ENCODE results near the gene AASS. TPM values are rescaled to one million over a fixed set of nuclear protein-coding genes. Genes with fewer than 3 reads are reported as not detected.

The AASS gene
- total RNA-seq, 4 donors from 2014 or later, result 22.9 to 79.6 (median 36.1) TPM

DNA sequence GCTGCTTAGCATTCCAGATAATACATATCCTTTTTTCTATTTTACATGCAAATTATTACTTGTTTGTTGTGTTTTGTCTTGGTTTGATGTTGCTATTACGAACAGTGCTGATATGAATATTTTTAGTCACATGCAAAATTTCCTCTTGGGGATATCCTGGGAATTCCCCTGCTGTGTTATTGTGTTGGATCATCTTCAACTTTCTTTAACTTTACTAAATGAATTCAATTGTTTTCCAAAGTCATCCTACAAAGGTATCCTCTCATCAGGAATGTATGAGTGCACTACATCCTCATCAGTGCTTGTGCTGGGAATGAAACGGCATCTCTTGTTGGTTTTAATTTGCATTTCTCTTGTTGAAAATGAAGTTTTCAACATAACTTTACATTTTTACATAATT lies 87.1 kb downstream of the AASS start:
- H3K9me3 ChIP-seq, result no peaks in the 10 kb centered on the region
- 72 to 76% methylated on average over 2 of the region's 2 CpGs for WGBS, 2 donors
- H3K4me3 ChIP-seq (replicated peaks in 1 of 3), result no peak overlapping the region
- no peaks in the 10 kb centered on the region for H3K27me3 ChIP-seq
- H3K27ac ChIP-seq, result no peak overlapping the region
- no peak for DNase-seq
- H3K36me3 ChIP-seq, result no peaks in the 10 kb centered on the region
- H3K4me1 ChIP-seq, result no peaks in the 10 kb centered on the region
- intact Hi-C loops (cut with DNase I), result no loop called here
- no peak for TF ChIP-seq POLR2A (IDR thresholded peaks at IDR 0.05)
- TF ChIP-seq, protein P1, sequence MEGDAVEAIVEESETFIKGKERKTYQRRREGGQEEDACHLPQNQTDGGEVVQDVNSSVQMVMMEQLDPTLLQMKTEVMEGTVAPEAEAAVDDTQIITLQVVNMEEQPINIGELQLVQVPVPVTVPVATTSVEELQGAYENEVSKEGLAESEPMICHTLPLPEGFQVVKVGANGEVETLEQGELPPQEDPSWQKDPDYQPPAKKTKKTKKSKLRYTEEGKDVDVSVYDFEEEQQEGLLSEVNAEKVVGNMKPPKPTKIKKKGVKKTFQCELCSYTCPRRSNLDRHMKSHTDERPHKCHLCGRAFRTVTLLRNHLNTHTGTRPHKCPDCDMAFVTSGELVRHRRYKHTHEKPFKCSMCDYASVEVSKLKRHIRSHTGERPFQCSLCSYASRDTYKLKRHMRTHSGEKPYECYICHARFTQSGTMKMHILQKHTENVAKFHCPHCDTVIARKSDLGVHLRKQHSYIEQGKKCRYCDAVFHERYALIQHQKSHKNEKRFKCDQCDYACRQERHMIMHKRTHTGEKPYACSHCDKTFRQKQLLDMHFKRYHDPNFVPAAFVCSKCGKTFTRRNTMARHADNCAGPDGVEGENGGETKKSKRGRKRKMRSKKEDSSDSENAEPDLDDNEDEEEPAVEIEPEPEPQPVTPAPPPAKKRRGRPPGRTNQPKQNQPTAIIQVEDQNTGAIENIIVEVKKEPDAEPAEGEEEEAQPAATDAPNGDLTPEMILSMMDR (IDR thresholded peaks at IDR 0.05), result no peak

DNA sequence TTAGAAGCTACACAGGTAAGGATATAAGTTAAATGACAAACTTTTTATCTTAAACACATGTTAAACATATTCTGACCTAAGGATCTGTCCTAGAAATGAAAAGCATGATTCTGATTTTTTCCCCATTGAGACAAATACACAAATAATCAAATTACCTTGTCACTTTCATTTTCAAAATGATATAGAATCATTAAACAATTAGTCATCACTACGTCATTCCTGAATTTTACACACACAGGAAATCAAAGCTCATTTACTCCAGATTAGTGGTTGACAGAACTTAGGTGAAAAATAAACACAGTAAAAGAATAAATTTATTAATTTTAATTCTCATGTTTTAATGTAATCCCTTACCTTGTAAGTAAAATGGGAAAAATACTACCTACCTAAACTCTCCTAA lies 89.0 kb downstream of the AASS start:
- WGBS, 2 donors, result 74 to 83% methylated on average over 1 of the region's 1 CpG
- Histone ChIP-seq H3K9me3 (no peaks in the 10 kb centered on the region), H3K4me1 (no peaks in the 10 kb centered on the region)

DNA sequence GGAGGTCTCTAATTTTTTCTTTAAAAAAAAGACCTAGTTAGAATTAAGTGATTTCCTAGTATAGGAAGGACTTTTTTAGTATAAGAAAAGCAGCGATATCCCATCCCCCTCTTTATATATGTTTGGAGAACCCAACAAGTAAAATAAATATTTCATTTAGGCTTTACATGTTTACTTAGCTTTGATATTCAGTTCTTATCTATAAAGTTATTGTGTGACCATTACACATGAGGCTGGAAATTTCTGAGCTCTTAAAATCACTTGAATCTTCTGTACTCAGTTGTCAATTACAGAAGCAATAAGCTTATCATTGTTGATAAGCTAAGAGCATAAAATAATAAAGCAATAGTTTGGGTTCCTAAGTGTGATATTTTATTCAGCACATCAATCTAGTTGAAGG lies 89.7 kb downstream of the AASS start:
- Histone ChIP-seq H3K27ac (no peak overlapping the region), H3K27me3 (no peaks in the 10 kb centered on the region), H3K4me1 (no peaks in the 10 kb centered on the region), H3K4me3 (replicated peaks in 1 of 3) (no peak overlapping the region), H3K9me3 (no peaks in the 10 kb centered on the region), H3K36me3 (no peaks in the 10 kb centered on the region)
- no peak for TF ChIP-seq POLR2A (IDR thresholded peaks at IDR 0.05)
- TF ChIP-seq, protein P1 (IDR thresholded peaks at IDR 0.05), result no peak
- intact Hi-C loops (cut with DNase I), result no loop called here
- no peak for DNase-seq
- 87 to 94% methylated on average over 1 of the region's 1 CpG for WGBS, 2 donors

More for the DNA sequence above, 89.0 kb downstream of the AASS start:
- Histone ChIP-seq H3K27me3 (no peaks in the 10 kb centered on the region), H3K36me3 (no peaks in the 10 kb centered on the region), H3K27ac (no peak overlapping the region), H3K4me3 (replicated peaks in 1 of 3) (no peak overlapping the region)
- TF ChIP-seq, protein P1 (IDR thresholded peaks at IDR 0.05), result no peak
- TF ChIP-seq POLR2A (IDR thresholded peaks at IDR 0.05), result no peak
- DNase-seq, result no peak
- intact Hi-C loops (cut with DNase I), result no loop called here

DNA sequence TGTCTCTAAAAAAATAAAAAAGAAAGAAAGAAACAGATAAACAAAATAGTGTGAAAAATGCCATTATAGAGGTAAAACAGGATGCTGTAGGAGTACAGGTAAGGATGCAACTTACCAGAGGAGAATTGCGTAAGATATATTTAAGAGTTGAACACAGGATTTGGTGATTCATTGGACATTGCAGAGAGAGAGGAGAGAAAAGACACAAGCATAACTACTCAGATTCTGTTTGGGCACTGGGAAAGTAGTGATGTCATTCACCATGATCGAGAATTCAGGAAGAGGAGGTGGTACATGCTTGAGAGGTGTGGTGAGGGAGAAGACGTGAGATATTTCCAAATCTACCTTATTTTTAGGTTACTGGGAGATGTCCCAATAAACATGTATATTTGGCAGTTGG lies 97.6 kb downstream of the AASS start:
- TF ChIP-seq, protein P1 (IDR thresholded peaks at IDR 0.05), result no peak
- no peak for TF ChIP-seq POLR2A (IDR thresholded peaks at IDR 0.05)
- intact Hi-C loops (cut with DNase I), result no loop called here
- DNase-seq, result no peak
- H3K27ac ChIP-seq, result no peak overlapping the region
- WGBS, 2 donors, result 90 to 92% methylated on average over 3 of the region's 3 CpGs
- H3K9me3 ChIP-seq, result no peaks in the 10 kb centered on the region
- no peaks in the 10 kb centered on the region for H3K36me3 ChIP-seq
- no peak overlapping the region for H3K4me3 ChIP-seq (replicated peaks in 1 of 3)
- H3K27me3 ChIP-seq, result no peaks in the 10 kb centered on the region
- H3K4me1 ChIP-seq, result no peaks in the 10 kb centered on the region

DNA sequence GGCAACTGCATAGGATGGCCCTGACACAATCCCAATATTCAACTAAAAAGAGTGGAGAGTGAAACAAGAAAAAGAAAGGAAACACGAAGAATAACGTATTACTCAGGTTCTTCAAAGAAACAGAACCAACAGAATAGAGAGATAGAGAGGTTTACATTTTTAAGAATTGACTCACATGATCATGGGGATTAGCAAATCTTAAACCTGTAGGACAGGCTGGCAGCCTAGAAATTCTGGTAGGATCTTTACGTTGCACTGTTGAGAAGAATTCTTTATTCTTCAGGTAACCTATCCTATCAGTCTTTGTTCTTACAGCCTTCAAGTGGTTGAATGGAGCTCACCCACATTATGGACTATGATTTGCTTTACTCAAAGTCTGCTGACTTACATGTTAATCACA lies 103.9 kb downstream of the AASS start:
- Histone ChIP-seq H3K9me3 (no peaks in the 10 kb centered on the region), H3K36me3 (no peaks in the 10 kb centered on the region), H3K4me1 (no peaks in the 10 kb centered on the region), H3K4me3 (replicated peaks in 1 of 3) (no peak overlapping the region), H3K27me3 (no peaks in the 10 kb centered on the region), H3K27ac (no peak overlapping the region)
- TF ChIP-seq POLR2A (IDR thresholded peaks at IDR 0.05), result no peak
- TF ChIP-seq, protein P1 (IDR thresholded peaks at IDR 0.05), result no peak
- intact Hi-C loops (cut with DNase I), result no loop called here
- DNase-seq, result no peak
- WGBS, 2 donors, result 89 to 90% methylated on average over 3 of the region's 3 CpGs

Data from thyroid gland (tissue), 4 donors.